Psoas muscle (tissue), 8 donors: ENCODE data around the gene AHCY. TPM values are rescaled to one million over a fixed set of nuclear protein-coding genes. Genes with fewer than 3 reads are reported as not detected.

ENCODE experiments used
- ATAC-seq, 4 donors: fragments of 200-7000 bp; cut with Tn5 transposase; one replicate each; pipeline ENCODE4 v1.9.1; 2020; ENCODE audit warnings: moderate library complexity in 3 of 4, mild to moderate bottlenecking in 2 of 4
- DNase-seq, 2 donors: peaks; one replicate each; pipeline ENCODE4 v3.0.0-alpha.2; 2020
- H3K27ac ChIP-seq: fragments of 200-600 bp; one replicate; pipeline ENCODE4 v1.8.0; 2022
- H3K27me3 ChIP-seq, 3 donors: fragments of 200-600 bp in 1 of 3; one replicate each; pipeline versions ENCODE4 v1.6.1 to v1.8.0; 2013 to 2022; ENCODE audit warnings: low read length in 2 of 3, mild to moderate bottlenecking in 2 of 3, moderate library complexity in 1 of 3; ENCODE audit not compliant: insufficient read depth in 3 of 3
- H3K36me3 ChIP-seq, 2 donors: fragments of 200-600 bp in 1 of 2; one replicate each; pipeline versions ENCODE4 v1.6.1 to v1.8.0; 2013 to 2022; ENCODE audit warnings: low read depth in 1 of 2, mild to moderate bottlenecking in 1 of 2, moderate library complexity in 1 of 2; ENCODE audit not compliant: insufficient read depth in 1 of 2
- H3K4me1 ChIP-seq: fragments of 200-600 bp; one replicate; pipeline ENCODE4 v1.8.0; 2022
- H3K4me3 ChIP-seq: fragments of 200-600 bp; one replicate; pipeline ENCODE4 v1.8.0; 2022; ENCODE audit warnings: mild to moderate bottlenecking
- H3K9me3 ChIP-seq: fragments of 200-600 bp; one replicate; pipeline ENCODE4 v1.8.0; 2022
- CTCF ChIP-seq: fragments of 200-600 bp; IDR thresholded peaks from one replicate; pipeline ENCODE4 v1.8.0; 2022; ENCODE audit warnings: antibody characterized with exemption
- intact Hi-C, 2 donors: fragments of 100-400 bp; cut with DNase I; formaldehyde crosslinking; loops; one replicate each; pipeline versions ENCODE4 v1.11.0 to v1.14.2; 2022
- polyA plus RNA-seq, 3 donors: library from polyadenylated mRNA; stranded (reverse); fragments of 200-250 nt; gene quantifications; one replicate each; pipeline ENCODE4 v1.2.3, GENCODE V29; 2013
- total RNA-seq, 4 donors: library from RNA; stranded (reverse); fragmentation: NEBNext Ultra II Directional in 2 of 4; extraction: Animal tissue kit (Norgen Biotek cat#: 25700) in 2 of 4; gene quantifications; one replicate each; pipeline versions ENCODE4 v1.2.1 to v1.2.4, GENCODE V29; 2021 to 2023
- donor health status: healthy with polysubstance abuse.
- donor health status: DM: no; HTN: no; CAD: no; lungs with moderate emphysema.
- donor health status: Bipolar disorder and iron deficiency.
- donor health status: healthy.
- donor health status: DM: yes; HTN: yes; CAD: no.
- donor health status: DM: no; HTN: no; CAD: no.
- donor health status: DM: no; HTN: no; CAD: no.
- donor health status: DM: yes; HTN: yes; CAD: no.

AHCY gene
- total and polyA plus RNA-seq, 7 donors, result 56.2 to 128 (median 89.6) TPM

GRCh38 chr20:34231634-34232033 lies 71.5 kb downstream of the AHCY start:
- Histone ChIP-seq H3K4me1 (no peaks in the 10 kb centered on the region), H3K4me3 (no peak overlapping the region), H3K9me3 (peaks cover 4% of the 10 kb centered on the region), H3K27ac (no peak overlapping the region), H3K27me3 (no peaks in the 10 kb centered on the region), H3K36me3 (no peaks in the 10 kb centered on the region)
- ATAC-seq, result no peak
- intact Hi-C loops, result no loop called here
- no peak for DNase-seq
- TF ChIP-seq CTCF, result no peak

Other genes starting within 250 kb of the AHCY start
- gene EIF2S2, start 191.1 kb downstream of the AHCY start, total RNA-seq, result 10 to 100 TPM; 49.4 to 88.9 (median 82.8) TPM
- gene EIF2S2, start 191.1 kb downstream of the AHCY start, polyA plus RNA-seq, result 100 to 1,000 TPM in 2 of 3 donors, 10 to 100 TPM in 1; 95.8 to 219 (median 192) TPM
- gene ASIP, start 61.9 kb downstream of the AHCY start, total RNA-seq, result not detected
- under 1 TPM; 0.06 to 0.68 (median 0.40) TPM for gene ASIP, start 61.9 kb downstream of the AHCY start, polyA plus RNA-seq
- gene ITCH, start 59.9 kb upstream of the AHCY start, total RNA-seq, result 10 to 100 TPM; 36.9 to 50.3 (median 41.7) TPM
- 10 to 100 TPM; 10.1 to 35.1 (median 14.4) TPM for gene ITCH, start 59.9 kb upstream of the AHCY start, polyA plus RNA-seq
- 100 to 1,000 TPM in 2 of 4 donors, 10 to 100 TPM in 2; 93.2 to 119 (median 99.0) TPM for gene DYNLRB1, start 213.1 kb upstream of the AHCY start, total RNA-seq
- gene DYNLRB1, start 213.1 kb upstream of the AHCY start, polyA plus RNA-seq, result 100 to 1,000 TPM; 166 to 179 (median 171) TPM